Mesenchymal stem cell (in vitro differentiated cells and primary cell): ENCODE data around the gene NAA16. TPM values are rescaled to one million over a fixed set of nuclear protein-coding genes. Genes with fewer than 3 reads are reported as not detected.

Source experiments
- DNase-seq: peaks from one replicate; pipeline ENCODE4 v3.0.0-alpha.2; 2013
- H2AFZ ChIP-seq: one replicate; pipeline ENCODE4 v1.6.1; 2013; ENCODE audit warnings: low read depth, mild to moderate bottlenecking, control low read depth, inconsistent platforms, low read length, moderate library complexity
- H2AK5ac ChIP-seq: 2 replicates; pipeline ENCODE4 v1.6.1; 2013; ENCODE audit warnings: low read length, moderate library complexity, mild to moderate bottlenecking, inconsistent platforms; ENCODE audit not compliant: severe bottlenecking
- H2BK120ac ChIP-seq: one replicate; pipeline ENCODE4 v1.6.1; 2013; ENCODE audit warnings: low read depth, mild to moderate bottlenecking, inconsistent platforms, low read length, moderate library complexity
- H2BK12ac ChIP-seq, 2 experiments: one replicate each; pipeline ENCODE4 v1.6.1; 2013; ENCODE audit warnings: inconsistent platforms in 2 of 2, low read length in 2 of 2, mild to moderate bottlenecking in 2 of 2, moderate library complexity in 2 of 2, control low read depth in 1 of 2
- H2BK15ac ChIP-seq: one replicate; pipeline ENCODE4 v1.6.1; 2013; ENCODE audit warnings: mild to moderate bottlenecking, low read depth, inconsistent platforms; ENCODE audit not compliant: poor library complexity, severe bottlenecking
- H2BK5ac ChIP-seq: 2 replicates; pipeline ENCODE4 v1.6.1; 2013; ENCODE audit warnings: low read depth, mild to moderate bottlenecking, low read length, control low read depth, inconsistent platforms; ENCODE audit not compliant: poor library complexity, severe bottlenecking
- H3K14ac ChIP-seq, 2 experiments: one replicate each; pipeline ENCODE4 v1.6.1; 2013; ENCODE audit warnings: inconsistent platforms in 2 of 2, low read length in 2 of 2, control low read depth in 1 of 2, mild to moderate bottlenecking in 1 of 2, moderate library complexity in 1 of 2
- H3K18ac ChIP-seq, 2 experiments: one replicate each; pipeline ENCODE4 v1.6.1; 2013; ENCODE audit warnings: inconsistent platforms in 2 of 2, low read length in 2 of 2, control low read depth in 1 of 2, low read depth in 1 of 2, mild to moderate bottlenecking in 1 of 2
- H3K23ac ChIP-seq, 2 experiments: one replicate each; pipeline ENCODE4 v1.6.1; 2013; ENCODE audit warnings: inconsistent platforms in 2 of 2, low read length in 2 of 2, mild to moderate bottlenecking in 2 of 2, moderate library complexity in 2 of 2, control low read depth in 1 of 2
- H3K27ac ChIP-seq: 2 replicates; pipeline ENCODE4 v1.5.1; 2013; ENCODE audit warnings: mild to moderate bottlenecking, moderate library complexity, low read length, control low read depth, inconsistent platforms; ENCODE audit not compliant: poor library complexity, severe bottlenecking
- H3K27me3 ChIP-seq, 2 experiments: 2 replicates each; pipeline versions ENCODE4 v1.6.1 to v1.7.0; 2013; ENCODE audit warnings: low read length in 2 of 2, mild to moderate bottlenecking in 2 of 2, moderate library complexity in 2 of 2, control low read depth in 1 of 2, inconsistent platforms in 1 of 2; ENCODE audit not compliant: control insufficient read depth in 1 of 2, insufficient read depth in 1 of 2
- H3K36me3 ChIP-seq, 2 experiments: 2 replicates each; pipeline versions ENCODE4 v1.6.1 to v1.7.0; 2013; ENCODE audit warnings: low read length in 2 of 2, control low read depth in 1 of 2, inconsistent platforms in 1 of 2, low read depth in 1 of 2, mild to moderate bottlenecking in 1 of 2; ENCODE audit not compliant: insufficient read depth in 2 of 2, control insufficient read depth in 1 of 2
- H3K4ac ChIP-seq, 2 experiments: one replicate each; pipeline ENCODE4 v1.6.1; 2013; ENCODE audit warnings: inconsistent platforms in 2 of 2, low read length in 2 of 2, mild to moderate bottlenecking in 2 of 2, moderate library complexity in 2 of 2, control low read depth in 1 of 2, low read depth in 1 of 2
- H3K4me1 ChIP-seq: 2 replicates; pipeline ENCODE4 v1.6.1; 2013; ENCODE audit warnings: low read depth, low read length, control low read depth; ENCODE audit not compliant: control insufficient read depth, insufficient read depth
- H3K4me2 ChIP-seq: 2 replicates; pipeline ENCODE4 v1.6.1; 2013; ENCODE audit warnings: low read length, mild to moderate bottlenecking, inconsistent platforms; ENCODE audit not compliant: poor library complexity, severe bottlenecking
- H3K4me3 ChIP-seq, 2 experiments: 2 replicates each; pipeline versions ENCODE4 v1.5.1 to v1.7.0; 2013; ENCODE audit warnings: low read length in 2 of 2, mild to moderate bottlenecking in 2 of 2, control low read depth in 1 of 2, low read depth in 1 of 2; ENCODE audit not compliant: insufficient read depth in 1 of 2
- H3K79me1 ChIP-seq: replicated peaks from 2 replicates; pipeline ENCODE4 v1.6.1; 2013; ENCODE audit warnings: mild to moderate bottlenecking, control low read depth, low read length, inconsistent platforms; ENCODE audit not compliant: poor library complexity, severe bottlenecking
- H3K9ac ChIP-seq: 2 replicates; pipeline ENCODE4 v1.7.0; 2013; ENCODE audit warnings: mild to moderate bottlenecking, low read length, moderate library complexity
- H3K9me3 ChIP-seq: 2 replicates; pipeline ENCODE4 v1.7.0; 2013; ENCODE audit warnings: mild to moderate bottlenecking, low read length; ENCODE audit not compliant: control insufficient read depth
- H4K8ac ChIP-seq: one replicate; pipeline ENCODE4 v1.6.1; 2013; ENCODE audit warnings: inconsistent platforms, mild to moderate bottlenecking, low read length, moderate library complexity
- H4K91ac ChIP-seq: one replicate; pipeline ENCODE4 v1.6.1; 2013; ENCODE audit warnings: mild to moderate bottlenecking, low read length, inconsistent platforms
- WGBS: methylation state at CpG from one replicate; pipeline ENCODE4 v1.1.7; 2013; ENCODE audit warnings: mixed read lengths; 5-methylcytosine and 5-hydroxymethylcytosine counted together
- small RNA-seq: library from polyadenylated mRNA; stranded (forward); fragments of <200 nt; extraction: miRNeasy Mini kit (QIAGEN cat#:217004); gene quantifications from one replicate; pipeline ENCODE3, GENCODE V24; 2013; ENCODE audit warnings: low read depth

The NAA16 gene

GRCh38 chr13:41426047-41426446 is 115.0 kb downstream of the NAA16 start:
- H2BK120ac ChIP-seq, result no peak overlapping the region
- no peak overlapping the region for H3K27ac ChIP-seq
- no peak for DNase-seq
- H2BK12ac ChIP-seq, result no peak overlapping the region
- H3K79me1 ChIP-seq, result no peaks in the 10 kb centered on the region
- no peak overlapping the region for H3K23ac ChIP-seq
- no peaks in the 10 kb centered on the region for H3K36me3 ChIP-seq
- no peak overlapping the region for H2BK15ac ChIP-seq
- H3K18ac ChIP-seq, result no peak overlapping the region
- peaks cover 5% of the 10 kb centered on the region for H3K4me1 ChIP-seq
- no peak overlapping the region for H2BK5ac ChIP-seq
- 78% methylated on average over 22 of the region's 22 CpGs for WGBS
- H3K9ac ChIP-seq, result no peak overlapping the region
- no peak overlapping the region for H4K8ac ChIP-seq
- no peaks in the 10 kb centered on the region for H3K9me3 ChIP-seq
- no peak overlapping the region for H3K4me3 ChIP-seq
- no peak overlapping the region for H4K91ac ChIP-seq
- no peak overlapping the region for H3K4me2 ChIP-seq
- H3K14ac ChIP-seq, result no peak overlapping the region
- peaks cover 0 to 11% of the 10 kb centered on the region in 2 experiments for H3K27me3 ChIP-seq
- no peak overlapping the region for H2AK5ac ChIP-seq
- H3K4ac ChIP-seq, result no peak overlapping the region
- no peak overlapping the region for H2AFZ ChIP-seq

Small RNA genes within 50 kb of the gene (small RNA-seq; reads per million reads assigned to genes)
- gene RNU6-57P, result not detected
